GM12878 (cell line): ENCODE data around the gene ZBTB16. TPM values are rescaled to one million over a fixed set of nuclear protein-coding genes. Genes with fewer than 3 reads are reported as not detected.

Experiments used
- ATAC-seq: fragments of 200-7000 bp; cut with Tn5 transposase; 3 replicates; pipeline ENCODE4 v1.9.1; 2020; ENCODE audit warnings: mild to moderate bottlenecking, moderate library complexity
- BruUV-seq: library from RNA; stranded (reverse); fragments of 400-500 nt; replicated peaks from 2 replicates; lab custom pipeline; 2021; lab: Mats Ljungman, UMichigan
- CTCF ChIA-PET: fragments of 300-600 bp; sonication (Branson Sonifier 250); formaldehyde crosslinking; extraction: SDS; loops from one replicate; lab custom pipeline; 2021; ENCODE audit warnings: inconsistent platforms; lab: Yijun Ruan, JAX
- POLR2A ChIA-PET: fragments of 350-600 bp; formaldehyde crosslinking; extraction: SDS; loops from one replicate; lab custom pipeline; 2021; ENCODE audit warnings: inconsistent platforms; lab: Charles Lee
- RAD21 ChIA-PET: fragments of 300-600 bp; sonication (Branson Sonifier 250); formaldehyde crosslinking; loops from one replicate; lab custom pipeline; 2023; ENCODE audit warnings: antibody characterized with exemption; ENCODE audit not compliant: unreplicated experiment; lab: Charles Lee
- SMC1A ChIA-PET: fragments of 300-600 bp; sonication (Branson Sonifier 250); formaldehyde crosslinking; loops from one replicate; lab custom pipeline; 2023; ENCODE audit not compliant: unreplicated experiment, uncharacterized antibody; lab: Charles Lee
- DNase-seq: peaks from one replicate; pipeline ENCODE4 v3.0.0-alpha.2; 2011; ENCODE audit warnings: low read depth, low spot score
- FAIRE-seq: peaks from 3 replicates; lab custom pipeline; 2011; peaks lifted over from hg19 to GRCh38; lab: Jason Lieb, UNC
- H2AFZ ChIP-seq: 2 replicates; pipeline ENCODE4 v1.6.0; 2011; ENCODE audit warnings: low read depth, low read length, control low read depth; ENCODE audit not compliant: control insufficient read depth
- H3K27ac ChIP-seq: 2 replicates; pipeline ENCODE4 v1.5.1; 2011; ENCODE audit warnings: control low read depth; ENCODE audit not compliant: control insufficient read depth, insufficient read depth
- H3K27me3 ChIP-seq, 2 experiments: replicated peaks in 1 of 2; 2 replicates each; pipeline versions ENCODE4 v1.6.0 to v1.6.1; 2011; ENCODE audit warnings: low read length in 1 of 2; ENCODE audit not compliant: control insufficient read depth in 2 of 2, insufficient read depth in 2 of 2
- H3K36me3 ChIP-seq, 2 experiments: 2 replicates each; pipeline ENCODE4 v1.5.1; 2011; ENCODE audit warnings: low read length in 1 of 2; ENCODE audit not compliant: control insufficient read depth in 2 of 2, insufficient read depth in 2 of 2
- H3K4me1 ChIP-seq: 2 replicates; pipeline ENCODE4 v1.6.1; 2011; ENCODE audit warnings: mild to moderate bottlenecking, low read length, moderate library complexity, mixed read lengths; ENCODE audit not compliant: control insufficient read depth, insufficient read depth
- H3K4me2 ChIP-seq: 2 replicates; pipeline ENCODE4 v1.6.0; 2011; ENCODE audit warnings: control low read depth; ENCODE audit not compliant: control insufficient read depth, insufficient read depth
- H3K4me3 ChIP-seq: fragments of 200-600 bp; sonication (generic); 2 replicates; pipeline ENCODE4 v1.5.1; 2016
- H3K79me2 ChIP-seq: 2 replicates; pipeline ENCODE4 v1.6.0; 2011; ENCODE audit warnings: low read length; ENCODE audit not compliant: control insufficient read depth, insufficient read depth
- H3K9ac ChIP-seq: 2 replicates; pipeline ENCODE4 v1.8.0; 2011; ENCODE audit warnings: low read length, control low read depth, mixed read lengths; ENCODE audit not compliant: control insufficient read depth, insufficient read depth
- H3K9me3 ChIP-seq: replicated peaks from 3 replicates; pipeline ENCODE4 v1.5.1; 2011; ENCODE audit warnings: mild to moderate bottlenecking, low read length; ENCODE audit not compliant: control insufficient read depth, insufficient read depth
- H4K20me1 ChIP-seq: 2 replicates; pipeline ENCODE4 v1.6.0; 2011; ENCODE audit not compliant: control insufficient read depth, insufficient read depth
- FOXM1 ChIP-seq: IDR thresholded peaks from 2 replicates; pipeline ENCODE4 v1.6.1; 2012; ENCODE audit warnings: low read depth, mild to moderate bottlenecking, inconsistent platforms, low read length, moderate library complexity
- RB1 ChIP-seq: fragments of 450-650 bp; formaldehyde crosslinking; IDR thresholded peaks from 2 replicates; pipeline ENCODE4 v1.6.1; 2017; ENCODE audit warnings: mild to moderate bottlenecking, borderline replicate concordance
- RUNX3 ChIP-seq: IDR thresholded peaks from 2 replicates; pipeline ENCODE4 v1.6.1; 2012; ENCODE audit warnings: low read length, inconsistent platforms
- SPI1 ChIP-seq: IDR thresholded peaks from 2 replicates; pipeline ENCODE4 v1.6.1; 2011; ENCODE audit warnings: low read depth, mild to moderate bottlenecking, low read length, moderate library complexity, borderline replicate concordance; ENCODE audit not compliant: insufficient read depth
- TBL1XR1 ChIP-seq: IDR thresholded peaks from 2 replicates; pipeline ENCODE4 v1.6.1; 2012; ENCODE audit warnings: low read depth, low read length, improper control_type of control experiment
- ZNF24 ChIP-seq: fragments of 450-650 bp; IDR thresholded peaks from 2 replicates; pipeline ENCODE4 v1.6.1; 2017; ENCODE audit warnings: antibody characterized with exemption, mild to moderate bottlenecking
- WGBS: methylation state at CpG from one replicate; pipeline ENCODE4 v1.1.6; 2016; ENCODE audit warnings: low lambda C conversion rate; ENCODE audit not compliant: insufficient replicate concordance, insufficient coverage; ENCODE audit errors: missing lambda C conversion rate; 5-methylcytosine and 5-hydroxymethylcytosine counted together
- in situ Hi-C: fragments of 300-500 bp; cut with MboI; formaldehyde crosslinking; loops from 9 replicates; pipeline ENCODE4 v1.14.3; 2018; ENCODE audit warnings: mixed read lengths
- intact Hi-C: fragments of 100-400 bp; cut with micrococcal nuclease; formaldehyde crosslinking; loops from one replicate; pipeline ENCODE4 v1.14.2; 2022; ENCODE audit not compliant: unreplicated experiment
- polyA plus RNA-seq, 11 experiments: library from polyadenylated mRNA; depleted of rRNA in 4 of 11; unstranded in 6 of 11; stranded (reverse) in 5 of 11; fragments of >200 nt; fragmentation: Nextera tagmentation in 4 of 11; fragmentation: Illumina TruSeq in 1 of 11; extraction: Ambion mirVana in 4 of 11; extraction: Trizol in 1 of 11; gene quantifications; 1 replicate in 1 of 11; 2 replicates in 10 of 11; pipeline versions ENCODE4 v1.2.1 to v1.2.3, GENCODE V29; 2011 to 2016; ENCODE audit warnings: inconsistent platforms in 2 of 11, missing spikeins in 2 of 11, low read depth in 1 of 11
- total RNA-seq, 4 experiments: library from RNA; depleted of rRNA in 3 of 4; stranded (reverse); fragments of >200 nt in 3 of 4; fragmentation: Illumina TruSeq in 1 of 4; extraction: Trizol in 1 of 4; gene quantifications; 2 replicates each; pipeline versions ENCODE4 v1.2.1 to v1.2.3, GENCODE V29; 2013 to 2021
- TF ChIP-seq, protein P1 (sequence below): IDR thresholded peaks from 2 replicates; pipeline ENCODE4 v1.6.1; 2012; ENCODE audit warnings: mild to moderate bottlenecking, low read depth, low read length
- TF ChIP-seq, protein P2 (sequence below): fragments of 450-650 bp; IDR thresholded peaks from 2 replicates; pipeline ENCODE4 v1.6.1; 2017; ENCODE audit warnings: mild to moderate bottlenecking, low read depth, inconsistent platforms; ENCODE audit not compliant: poor library complexity, severe bottlenecking
- TF ChIP-seq, protein P3 (sequence below): IDR thresholded peaks from 2 replicates; pipeline ENCODE4 v1.6.1; 2011; ENCODE audit warnings: mild to moderate bottlenecking, low read depth, low read length, moderate library complexity; ENCODE audit not compliant: insufficient replicate concordance

Gene ZBTB16
- total and polyA plus RNA-seq, 10 of the 15 experiments (the other 5 are each of a cell fraction or from before 2014, with no cell fraction given), result 0.38 TPM; not detected in 9

DNA sequence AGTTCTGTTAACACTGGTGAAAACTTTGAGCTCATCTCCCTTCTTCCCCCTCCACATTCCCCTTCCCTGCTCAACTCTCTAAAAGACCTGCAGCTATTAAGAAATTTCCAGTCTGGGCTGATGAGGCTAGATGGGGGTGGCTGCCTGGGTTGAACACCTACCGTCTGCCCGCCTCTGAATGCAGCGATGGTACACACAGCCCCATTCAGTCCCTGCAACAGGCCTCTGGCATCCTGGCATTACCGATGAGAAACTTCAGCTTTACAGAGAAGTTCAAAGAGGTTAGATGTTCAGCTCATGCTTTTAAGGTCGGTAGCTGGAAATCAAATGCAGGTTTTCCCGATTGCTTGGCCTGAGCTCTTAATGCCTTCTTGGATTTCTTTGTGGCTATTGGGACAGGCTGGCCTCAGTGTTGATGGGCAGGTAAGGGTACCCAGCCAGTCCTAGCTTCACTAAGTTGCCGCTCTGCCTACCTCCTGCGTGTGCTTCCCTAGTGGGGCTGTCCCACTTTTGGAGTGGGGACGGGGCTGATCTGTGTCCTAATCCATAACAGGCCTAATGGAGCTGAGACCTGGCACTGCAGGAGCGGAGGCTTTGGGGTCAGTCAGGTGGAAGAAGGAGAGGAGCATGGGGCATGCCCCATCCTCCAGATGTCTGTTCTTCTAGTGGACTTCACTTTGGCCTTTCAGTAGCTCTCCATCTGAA, 49.1 kb downstream of the ZBTB16 start:
- CTCF ChIA-PET, result interaction anchor here (0.7 kb wide), 1 partner anchor 238 kb away, joined by 4 read pairs; no protein-coding TSS in a partner anchor
- no peak for ATAC-seq
- H3K27ac ChIP-seq, result no peak overlapping the region
- intact Hi-C loops (no loop called here), in situ Hi-C loops (no loop called here)
- no peaks in the 10 kb centered on the region for H3K79me2 ChIP-seq
- no TSS peak for BruUV-seq
- no peak overlapping the region for H3K4me3 ChIP-seq
- H4K20me1 ChIP-seq, result no peaks in the 10 kb centered on the region
- no peak for FAIRE-seq
- SMC1A ChIA-PET, result no interaction called here
- peaks cover 1 to 9% of the 10 kb centered on the region in 2 experiments; a peak in 3 of 4 replicates for H3K27me3 ChIP-seq
- H2AFZ ChIP-seq, result no peak overlapping the region
- H3K9me3 ChIP-seq, result no peaks in the 10 kb centered on the region
- no peaks in the 10 kb centered on the region for H3K36me3 ChIP-seq
- DNase-seq, result no peak
- 37% methylated on average over 10 of the region's 10 CpGs for WGBS
- H3K4me1 ChIP-seq, result no peaks in the 10 kb centered on the region
- no peak overlapping the region for H3K9ac ChIP-seq
- POLR2A ChIA-PET, result no interaction called here
- TF ChIP-seq SPI1, result no peak
- no peak for TF ChIP-seq TBL1XR1
- TF ChIP-seq ZNF24, result no peak
- TF ChIP-seq RB1, result no peak
- TF ChIP-seq FOXM1, result no peak
- TF ChIP-seq, protein P1, sequence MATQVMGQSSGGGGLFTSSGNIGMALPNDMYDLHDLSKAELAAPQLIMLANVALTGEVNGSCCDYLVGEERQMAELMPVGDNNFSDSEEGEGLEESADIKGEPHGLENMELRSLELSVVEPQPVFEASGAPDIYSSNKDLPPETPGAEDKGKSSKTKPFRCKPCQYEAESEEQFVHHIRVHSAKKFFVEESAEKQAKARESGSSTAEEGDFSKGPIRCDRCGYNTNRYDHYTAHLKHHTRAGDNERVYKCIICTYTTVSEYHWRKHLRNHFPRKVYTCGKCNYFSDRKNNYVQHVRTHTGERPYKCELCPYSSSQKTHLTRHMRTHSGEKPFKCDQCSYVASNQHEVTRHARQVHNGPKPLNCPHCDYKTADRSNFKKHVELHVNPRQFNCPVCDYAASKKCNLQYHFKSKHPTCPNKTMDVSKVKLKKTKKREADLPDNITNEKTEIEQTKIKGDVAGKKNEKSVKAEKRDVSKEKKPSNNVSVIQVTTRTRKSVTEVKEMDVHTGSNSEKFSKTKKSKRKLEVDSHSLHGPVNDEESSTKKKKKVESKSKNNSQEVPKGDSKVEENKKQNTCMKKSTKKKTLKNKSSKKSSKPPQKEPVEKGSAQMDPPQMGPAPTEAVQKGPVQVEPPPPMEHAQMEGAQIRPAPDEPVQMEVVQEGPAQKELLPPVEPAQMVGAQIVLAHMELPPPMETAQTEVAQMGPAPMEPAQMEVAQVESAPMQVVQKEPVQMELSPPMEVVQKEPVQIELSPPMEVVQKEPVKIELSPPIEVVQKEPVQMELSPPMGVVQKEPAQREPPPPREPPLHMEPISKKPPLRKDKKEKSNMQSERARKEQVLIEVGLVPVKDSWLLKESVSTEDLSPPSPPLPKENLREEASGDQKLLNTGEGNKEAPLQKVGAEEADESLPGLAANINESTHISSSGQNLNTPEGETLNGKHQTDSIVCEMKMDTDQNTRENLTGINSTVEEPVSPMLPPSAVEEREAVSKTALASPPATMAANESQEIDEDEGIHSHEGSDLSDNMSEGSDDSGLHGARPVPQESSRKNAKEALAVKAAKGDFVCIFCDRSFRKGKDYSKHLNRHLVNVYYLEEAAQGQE, result no peak
- TF ChIP-seq RUNX3, result no peak
- TF ChIP-seq, protein P2, sequence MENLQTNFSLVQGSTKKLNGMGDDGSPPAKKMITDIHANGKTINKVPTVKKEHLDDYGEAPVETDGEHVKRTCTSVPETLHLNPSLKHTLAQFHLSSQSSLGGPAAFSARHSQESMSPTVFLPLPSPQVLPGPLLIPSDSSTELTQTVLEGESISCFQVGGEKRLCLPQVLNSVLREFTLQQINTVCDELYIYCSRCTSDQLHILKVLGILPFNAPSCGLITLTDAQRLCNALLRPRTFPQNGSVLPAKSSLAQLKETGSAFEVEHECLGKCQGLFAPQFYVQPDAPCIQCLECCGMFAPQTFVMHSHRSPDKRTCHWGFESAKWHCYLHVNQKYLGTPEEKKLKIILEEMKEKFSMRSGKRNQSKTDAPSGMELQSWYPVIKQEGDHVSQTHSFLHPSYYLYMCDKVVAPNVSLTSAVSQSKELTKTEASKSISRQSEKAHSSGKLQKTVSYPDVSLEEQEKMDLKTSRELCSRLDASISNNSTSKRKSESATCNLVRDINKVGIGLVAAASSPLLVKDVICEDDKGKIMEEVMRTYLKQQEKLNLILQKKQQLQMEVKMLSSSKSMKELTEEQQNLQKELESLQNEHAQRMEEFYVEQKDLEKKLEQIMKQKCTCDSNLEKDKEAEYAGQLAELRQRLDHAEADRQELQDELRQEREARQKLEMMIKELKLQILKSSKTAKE, result no peak
- TF ChIP-seq, protein P3, sequence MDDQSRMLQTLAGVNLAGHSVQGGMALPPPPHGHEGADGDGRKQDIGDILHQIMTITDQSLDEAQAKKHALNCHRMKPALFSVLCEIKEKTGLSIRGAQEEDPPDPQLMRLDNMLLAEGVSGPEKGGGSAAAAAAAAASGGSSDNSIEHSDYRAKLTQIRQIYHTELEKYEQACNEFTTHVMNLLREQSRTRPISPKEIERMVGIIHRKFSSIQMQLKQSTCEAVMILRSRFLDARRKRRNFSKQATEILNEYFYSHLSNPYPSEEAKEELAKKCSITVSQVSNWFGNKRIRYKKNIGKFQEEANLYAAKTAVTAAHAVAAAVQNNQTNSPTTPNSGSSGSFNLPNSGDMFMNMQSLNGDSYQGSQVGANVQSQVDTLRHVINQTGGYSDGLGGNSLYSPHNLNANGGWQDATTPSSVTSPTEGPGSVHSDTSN, result no peak
- H3K4me2 ChIP-seq, result no peak overlapping the region
- RAD21 ChIA-PET, result no interaction called here
